ENCODE data around the gene FAM13B.
A peak's percentile ranks its signal among the peaks of the same experiment; 100 is the strongest.

The FAM13B gene

DNA sequence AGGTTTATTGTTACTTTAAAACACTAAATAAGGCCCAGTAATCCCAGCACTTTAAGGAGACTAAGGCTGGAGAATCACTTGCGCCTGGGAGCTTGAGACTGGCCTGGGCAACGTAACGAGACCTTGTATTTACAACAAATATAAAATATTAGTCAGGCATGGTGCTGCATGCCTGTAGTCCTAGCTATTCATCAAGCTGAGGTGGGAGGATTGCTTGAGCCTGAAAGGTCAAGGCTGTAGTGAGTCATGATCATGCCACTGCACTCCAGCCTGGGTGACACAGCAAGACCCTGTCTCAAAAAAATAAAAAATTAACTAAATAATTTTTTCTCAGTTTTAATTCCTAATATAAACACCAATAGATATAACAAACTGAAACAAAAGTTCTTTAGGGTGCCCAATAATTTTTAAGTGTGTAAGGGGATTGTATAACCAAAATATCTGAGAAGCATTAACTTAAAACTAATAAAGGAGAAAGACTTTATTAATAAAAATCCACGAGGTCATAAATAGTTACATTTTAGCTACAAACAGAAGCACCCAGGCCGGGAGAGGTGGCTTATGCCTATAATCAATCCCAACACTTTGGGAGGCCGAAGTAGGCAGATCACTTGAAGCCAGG lies 32.7 kb downstream of the FAM13B start:
- TF ChIP-seq CTCF (IDR thresholded peaks at IDR 0.05; ENCODE audit: insufficient read depth, low read depth, low read length, missing control alignments): no peak
- no peak overlapping the region for H3K4me3 ChIP-seq (ENCODE audit: low read depth, low read length)
- no peak for DNase-seq (ENCODE audit: low read depth)

DNA sequence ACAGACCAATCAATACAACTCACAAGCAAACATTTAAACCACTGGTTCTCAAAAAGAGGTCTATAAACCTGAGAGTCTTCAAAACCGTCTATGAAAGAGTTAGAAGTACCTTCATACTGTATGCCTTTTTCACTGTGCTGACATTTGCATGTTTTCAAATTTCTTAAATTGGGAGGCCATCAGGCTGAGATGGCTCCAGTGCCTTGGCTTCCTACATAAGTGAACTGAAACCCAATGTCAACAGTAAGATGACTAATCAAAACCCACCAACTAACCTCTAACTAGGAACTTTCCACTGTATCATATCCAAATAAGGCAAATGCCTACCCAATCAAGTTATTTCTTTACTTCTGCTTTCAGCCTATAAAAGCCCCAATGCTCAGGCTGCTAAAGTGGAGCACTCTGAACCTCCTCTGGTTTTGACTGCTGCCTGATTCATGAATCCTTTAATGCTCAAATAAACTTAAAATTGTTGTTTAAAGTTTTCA lies 35.1 kb downstream of the FAM13B start:
- DNase-seq (ENCODE audit: low read depth): peak; percentile 74
- TF ChIP-seq CTCF (IDR thresholded peaks at IDR 0.05; ENCODE audit: insufficient read depth, low read depth, low read length, missing control alignments): no peak
- no peak overlapping the region for H3K4me3 ChIP-seq (ENCODE audit: low read depth, low read length)

DNA sequence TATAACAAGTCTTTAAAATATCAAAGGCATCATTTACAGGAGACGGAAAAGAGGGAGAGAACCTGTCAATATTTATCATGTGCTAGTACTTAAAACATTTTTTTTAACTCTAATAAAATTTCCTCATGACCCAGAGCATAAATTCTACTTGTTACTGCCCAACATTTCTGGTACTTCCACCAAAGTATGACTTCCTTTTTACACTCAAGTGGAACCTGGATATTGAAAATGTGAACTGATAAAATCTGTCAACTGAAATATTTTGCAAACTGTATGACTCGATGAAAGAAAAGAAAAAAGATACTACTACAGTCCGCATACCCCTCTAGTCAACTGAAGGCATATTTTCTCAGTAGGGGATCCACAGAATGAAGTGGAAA lies 37.1 kb downstream of the FAM13B start:
- no peak for TF ChIP-seq CTCF (IDR thresholded peaks at IDR 0.05; ENCODE audit: insufficient read depth, low read depth, low read length, missing control alignments)
- H3K4me3 ChIP-seq (ENCODE audit: low read depth, low read length): no peak overlapping the region
- no peak for DNase-seq (ENCODE audit: low read depth)

- no peak for DNase-seq (ENCODE audit: low read depth)
- H3K4me3 ChIP-seq (ENCODE audit: low read depth, low read length): no peak overlapping the region
- no peak for TF ChIP-seq CTCF (IDR thresholded peaks at IDR 0.05; ENCODE audit: insufficient read depth, low read depth, low read length, missing control alignments)
Measured at GRCh38 chr5:137995077-137995748, 37.7 kb downstream of the FAM13B start.

GRCh38 chr5:137994556-137994955 lies 38.3 kb downstream of the FAM13B start:
- H3K4me3 ChIP-seq (ENCODE audit: low read depth, low read length): no peak overlapping the region
- no peak for DNase-seq (ENCODE audit: low read depth)
- no peak for TF ChIP-seq CTCF (IDR thresholded peaks at IDR 0.05; ENCODE audit: insufficient read depth, low read depth, low read length, missing control alignments)

DNA sequence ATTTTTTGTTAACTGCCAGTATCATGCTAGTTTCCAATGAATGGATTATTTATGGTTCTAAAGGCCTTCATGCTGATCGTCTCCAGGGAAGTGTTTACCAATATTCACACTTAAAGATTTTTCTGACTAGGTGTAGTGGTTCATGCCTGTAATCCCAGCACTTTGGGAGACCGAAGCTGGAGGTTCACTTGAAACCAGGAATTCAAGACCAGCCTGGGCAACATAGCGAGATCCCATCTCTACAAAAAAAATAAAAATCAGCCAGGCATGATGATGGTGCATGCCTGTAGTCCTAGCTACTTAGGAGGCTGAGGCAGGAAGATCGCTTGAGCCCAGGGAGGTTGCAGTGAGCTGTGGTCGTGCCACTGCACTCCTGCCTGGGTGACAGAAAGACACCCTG lies 43.5 kb downstream of the FAM13B start:
- H3K4me3 ChIP-seq (ENCODE audit: low read depth, low read length): no peak overlapping the region
- no peak for TF ChIP-seq CTCF (IDR thresholded peaks at IDR 0.05; ENCODE audit: insufficient read depth, low read depth, low read length, missing control alignments)
- DNase-seq (ENCODE audit: low read depth): no peak

Measured in GM12865 (cell line).